Brain microvascular endothelial cell (primary cell): Measurements from ENCODE around the gene RHOC.

Experiments
- DNase-seq: peaks from one replicate; pipeline ENCODE4 v3.0.0-alpha.2; 2020
- H3K27ac ChIP-seq: fragments of 250-450 bp; sonication (Bioruptor Pico); 2 replicates; pipeline ENCODE4 v1.5.1; 2020; ENCODE audit warnings: mild to moderate bottlenecking, moderate library complexity
- H3K27me3 ChIP-seq: fragments of 250-450 bp; sonication (Bioruptor Pico); replicated peaks from 2 replicates; pipeline ENCODE4 v1.5.1; 2020; ENCODE audit warnings: mild to moderate bottlenecking
- H3K36me3 ChIP-seq: fragments of 250-450 bp; sonication (Bioruptor Pico); replicated peaks from 2 replicates; pipeline ENCODE4 v1.5.1; 2020; ENCODE audit warnings: mild to moderate bottlenecking
- H3K4me3 ChIP-seq: 2 replicates; pipeline ENCODE4 v1.5.1; 2011; ENCODE audit warnings: low read depth, mild to moderate bottlenecking, control low read depth, low read length, moderate library complexity
- CTCF ChIP-seq: IDR thresholded peaks from 2 replicates; pipeline ENCODE4 v1.5.1; 2011; ENCODE audit warnings: low read depth, mild to moderate bottlenecking, moderate library complexity, low read length, control low read depth, inconsistent platforms; ENCODE audit errors: missing control alignments
- in situ Hi-C: cut with HindIII; loops from 2 replicates; pipeline ENCODE4 v1.10.0; 2017; ENCODE audit warnings: low sequenced_read_pairs, low pct_ligation_motif_present

The RHOC gene

DNA sequence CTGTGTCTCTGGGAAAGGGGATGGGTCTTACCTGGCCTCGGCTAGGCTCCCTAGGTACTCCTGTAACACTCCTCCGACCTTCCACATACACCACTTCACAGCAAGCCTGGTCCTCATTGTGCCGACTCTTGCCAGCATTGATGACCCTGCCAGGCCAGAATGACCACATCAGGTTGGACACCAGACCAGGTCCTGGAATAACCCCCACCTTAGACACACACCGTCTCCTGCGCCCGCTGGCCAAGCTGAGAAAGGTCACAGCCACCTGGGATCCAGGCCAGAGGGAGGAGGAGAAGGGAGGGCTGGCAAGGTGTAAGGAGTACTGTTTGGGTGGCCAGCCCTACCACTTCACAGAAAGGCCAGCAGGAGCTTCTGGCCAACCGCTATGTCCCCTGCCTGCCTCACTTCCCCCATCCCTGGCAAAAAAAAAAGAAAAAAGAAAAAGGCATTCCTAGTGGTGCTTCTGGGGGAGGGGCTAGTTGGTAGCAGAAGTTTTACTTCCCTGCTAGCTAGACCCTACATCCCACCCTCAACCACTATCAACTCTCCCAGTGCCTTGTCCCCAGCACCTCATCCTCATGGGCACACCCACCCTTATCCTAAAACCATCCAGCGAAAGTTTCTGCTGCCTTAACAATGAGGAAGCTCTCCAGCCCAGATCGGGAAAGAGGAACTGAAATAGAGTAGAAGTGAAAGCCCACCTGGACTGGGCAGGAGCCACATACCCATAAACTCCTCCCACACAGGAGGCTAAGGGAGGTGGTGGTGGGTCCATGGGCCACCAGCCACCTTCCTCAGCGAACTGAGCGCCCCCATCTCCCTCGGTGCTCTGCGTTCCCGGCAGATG, 6.8 kb upstream of the RHOC start:
- TF ChIP-seq CTCF, result no peak
- DNase-seq, result no peak
- Histone ChIP-seq H3K36me3 (no peaks in the 10 kb centered on the region), H3K4me3 (peak overlapping the region; percentile 56), H3K27me3 (no peaks in the 10 kb centered on the region), H3K27ac (no peak overlapping the region)
- in situ Hi-C loops, result no loop called here

- H3K27me3 ChIP-seq, result no peaks in the 10 kb centered on the region
- in situ Hi-C loops, result no loop called here
- no peak overlapping the region for H3K27ac ChIP-seq
- no peak for TF ChIP-seq CTCF
- H3K4me3 ChIP-seq, result no peak overlapping the region
- no peaks in the 10 kb centered on the region for H3K36me3 ChIP-seq
- no peak for DNase-seq
Measured at GRCh38 chr1:112712701-112713128, 5.8 kb upstream of the RHOC start.

GRCh38 chr1:112712191-112712590, 5.3 kb upstream of the RHOC start:
- Histone ChIP-seq H3K36me3 (no peaks in the 10 kb centered on the region), H3K27me3 (no peaks in the 10 kb centered on the region), H3K27ac (no peak overlapping the region), H3K4me3 (no peak overlapping the region)
- no peak for TF ChIP-seq CTCF
- no peak for DNase-seq
- in situ Hi-C loops, result no loop called here

DNA sequence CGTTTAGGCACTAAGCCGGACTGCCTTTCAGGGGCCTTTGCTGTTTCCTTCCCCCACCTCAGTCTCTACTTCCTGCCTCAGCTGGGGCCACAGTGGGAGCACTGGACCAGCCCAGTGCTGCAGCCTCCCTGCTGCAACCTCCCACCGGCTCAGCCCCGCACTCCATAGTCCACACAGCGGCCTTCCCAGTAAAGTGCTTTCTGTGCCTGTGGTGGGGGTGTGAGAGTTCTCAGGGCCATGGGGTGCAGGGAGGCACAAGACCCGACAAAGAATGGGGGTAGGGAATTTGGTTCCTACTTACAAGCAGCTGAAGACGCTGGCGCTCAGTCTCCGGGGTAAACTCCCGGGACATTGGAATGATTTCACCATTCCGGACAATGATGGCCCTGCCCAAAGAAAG, 4.7 kb upstream of the RHOC start:
- Histone ChIP-seq H3K36me3 (peaks cover 1% of the 10 kb centered on the region), H3K27me3 (no peaks in the 10 kb centered on the region), H3K4me3 (no peak overlapping the region), H3K27ac (no peak overlapping the region)
- in situ Hi-C loops, result no loop called here
- no peak for TF ChIP-seq CTCF
- DNase-seq, result no peak

GRCh38 chr1:112711041-112711440, 4.1 kb upstream of the RHOC start:
- Histone ChIP-seq H3K27me3 (no peaks in the 10 kb centered on the region), H3K27ac (no peak overlapping the region), H3K36me3 (peaks cover 2% of the 10 kb centered on the region), H3K4me3 (no peak overlapping the region)
- TF ChIP-seq CTCF, result no peak
- in situ Hi-C loops, result no loop called here
- no peak for DNase-seq

GRCh38 chr1:112710586-112710985, 3.7 kb upstream of the RHOC start:
- TF ChIP-seq CTCF, result no peak
- no peak for DNase-seq
- in situ Hi-C loops, result no loop called here
- Histone ChIP-seq H3K27me3 (no peaks in the 10 kb centered on the region), H3K27ac (no peak overlapping the region), H3K36me3 (peaks cover 2% of the 10 kb centered on the region), H3K4me3 (no peak overlapping the region)
